ENCODE data around the gene ATP13A1. TPM values are rescaled to one million over a fixed set of nuclear protein-coding genes. Genes with fewer than 3 reads are reported as not detected.
"Not testable (repeated sequence)": the region's sequence is repeated elsewhere in the genome, so short reads cannot be mapped to it uniquely, and the experiment has no call there.

The ATP13A1 gene
- total RNA-seq, 2 experiments from 2014 or later, result 66.6 to 69.2 TPM

- Mint-ChIP-seq H3K9me3 (peaks cover 42% of the 10 kb centered on the region), H3K36me3 (peaks cover 41% of the 10 kb centered on the region)
- H3K4me1 Mint-ChIP-seq (ENCODE audit: low read depth); DNase-seq; H3K27ac Mint-ChIP-seq; H3K27me3 Mint-ChIP-seq; intact Hi-C loops (cut with micrococcal nuclease); H3K4me3 Mint-ChIP-seq: not testable (repeated sequence)
- ChIA-PET CTCF (interaction anchor here (0.7 kb wide), 1 partner anchor 43 kb away, joined by 3 read pairs; the partner anchor contains the start of gene GMIP), POLR2A (interaction anchor here (0.6 kb wide), 1 partner anchor 21 kb away, joined by 3 read pairs; no protein-coding TSS in a partner anchor)
These were observed 22.6 kb upstream of the ATP13A1 start for GRCh38 chr19:19686119-19686518.

- no peak for DNase-seq
- intact Hi-C loops (cut with micrococcal nuclease), result no loop called here
- Mint-ChIP-seq H3K27ac (peak overlapping the region; percentile 39), H3K9me3 (peaks cover 76% of the 10 kb centered on the region), H3K27me3 (no peaks in the 10 kb centered on the region), H3K4me1 (ENCODE audit: low read depth) (peaks cover 21% of the 10 kb centered on the region), H3K4me3 (no peak overlapping the region), H3K36me3 (peaks cover 93% of the 10 kb centered on the region)
- POLR2A ChIA-PET, result no interaction called here
- CTCF ChIA-PET, result no interaction called here
These were observed 15.9 kb upstream of the ATP13A1 start for GRCh38 chr19:19679176-19680073.

GRCh38 chr19:19677579-19677978 is 14.1 kb upstream of the ATP13A1 start:
- Mint-ChIP-seq H3K36me3 (peaks cover 93% of the 10 kb centered on the region), H3K4me3 (no peak overlapping the region), H3K4me1 (ENCODE audit: low read depth) (peaks cover 25% of the 10 kb centered on the region), H3K9me3 (peaks cover 66% of the 10 kb centered on the region), H3K27me3 (no peaks in the 10 kb centered on the region), H3K27ac (peak overlapping the region; percentile 42)
- ChIA-PET CTCF (no interaction called here), POLR2A (no interaction called here)
- intact Hi-C loops (cut with micrococcal nuclease), result no loop called here
- no peak for DNase-seq

GRCh38 chr19:19674315-19674714 is 10.8 kb upstream of the ATP13A1 start:
- peaks cover 91% of the 10 kb centered on the region for H3K36me3 Mint-ChIP-seq
- no peak for DNase-seq
- intact Hi-C loops (cut with micrococcal nuclease), result no loop called here
- POLR2A ChIA-PET, result no interaction called here
- CTCF ChIA-PET, result no interaction called here
- H3K9me3 Mint-ChIP-seq, result peaks cover 54% of the 10 kb centered on the region
- peaks cover 43% of the 10 kb centered on the region for H3K4me1 Mint-ChIP-seq (ENCODE audit: low read depth)
- H3K27me3 Mint-ChIP-seq, result no peaks in the 10 kb centered on the region
- peak overlapping the region; percentile 42 for H3K27ac Mint-ChIP-seq
- H3K4me3 Mint-ChIP-seq, result no peak overlapping the region

- no peak overlapping the region for H3K4me3 Mint-ChIP-seq
- peaks cover 49% of the 10 kb centered on the region for H3K4me1 Mint-ChIP-seq (ENCODE audit: low read depth)
- H3K36me3 Mint-ChIP-seq, result peaks cover 79% of the 10 kb centered on the region
- H3K9me3 Mint-ChIP-seq, result peaks cover 39% of the 10 kb centered on the region
- ChIA-PET POLR2A (interaction anchor here (0.6 kb wide), 1 partner anchor 194 kb away, joined by 3 read pairs; no protein-coding TSS in a partner anchor), CTCF (interaction anchor here (0.5 kb wide), 1 partner anchor 169 kb away, joined by 3 read pairs; no protein-coding TSS in a partner anchor)
- peak; percentile 41 for DNase-seq
- peak overlapping the region; percentile 8 for H3K27ac Mint-ChIP-seq
- no peaks in the 10 kb centered on the region for H3K27me3 Mint-ChIP-seq
- intact Hi-C loops (cut with micrococcal nuclease), result no loop called here
These were observed 9.3 kb upstream of the ATP13A1 start for GRCh38 chr19:19672816-19673215.

- Mint-ChIP-seq H3K36me3 (peaks cover 54% of the 10 kb centered on the region), H3K9me3 (peaks cover 18% of the 10 kb centered on the region), H3K27ac (peak overlapping the region; percentile 96), H3K27me3 (no peaks in the 10 kb centered on the region), H3K4me1 (ENCODE audit: low read depth) (peaks cover 40% of the 10 kb centered on the region), H3K4me3 (peak overlapping the region; percentile 82)
- DNase-seq, result no peak
- ChIA-PET CTCF (interaction anchor here (0.6 kb wide), 1 partner anchor 42 kb away, joined by 3 read pairs; no protein-coding TSS in a partner anchor), POLR2A (interaction anchor here (2.2 to 3.2 kb wide), 3 partner anchors 62 to 203 kb away, joined by 10 to 18 read pairs (median 15); partner anchors contain the start of genes ZNF14 and ZNF506)
- intact Hi-C loops (cut with micrococcal nuclease), result no loop called here
These were observed 6.6 kb upstream of the ATP13A1 start for GRCh38 chr19:19670070-19670551.

GRCh38 chr19:19668230-19669012 is 4.9 kb upstream of the ATP13A1 start, which contains the start of gene ZNF101:
Gene ZNF101 (plus strand): TSS chr19:19668839. CDS start chr19:19668964, 125 bp downstream.
- H3K9me3 Mint-ChIP-seq, result peaks cover 11% of the 10 kb centered on the region
- peaks cover 37% of the 10 kb centered on the region for H3K4me1 Mint-ChIP-seq (ENCODE audit: low read depth)
- peak; percentile 98 for DNase-seq
- ChIA-PET POLR2A (interaction anchor here (0.6 to 3.2 kb wide), 16 partner anchors 10 to 232 kb away, joined by 3 to 18 read pairs (median 4); partner anchors contain the start of genes ZNF14, ZNF253, ZNF506 and ZNF93), CTCF (interaction anchor here (1.2 to 1.3 kb wide), 3 partner anchors 25 to 136 kb away, joined by 3 to 5 read pairs (median 3); partner anchors contain the start of genes GMIP and ZNF14)
- peak within 1 kb of the TSS; percentile 96 for H3K27ac Mint-ChIP-seq
- intact Hi-C loops (cut with micrococcal nuclease), result loop anchor here (1.0 to 10.0 kb wide), 8 partner anchors 64 to 474 kb away; partner anchors contain the start of genes BORCS8, GATAD2A, RFXANK and ZNF14
- peaks cover 41% of the 10 kb centered on the region for H3K36me3 Mint-ChIP-seq
- H3K27me3 Mint-ChIP-seq, result no peaks in the 10 kb centered on the region
- peak within 1 kb of the TSS; percentile 82 for H3K4me3 Mint-ChIP-seq

- H3K4me3 Mint-ChIP-seq, H3K9me3 Mint-ChIP-seq, H3K27ac Mint-ChIP-seq, H3K27me3 Mint-ChIP-seq, POLR2A ChIA-PET, DNase-seq: not testable (repeated sequence)
- intact Hi-C loops (cut with micrococcal nuclease), result loop anchor here (10.0 kb wide), 2 partner anchors 261 to 471 kb away; partner anchors contain the start of genes BORCS8, GATAD2A and RFXANK
- Mint-ChIP-seq H3K4me1 (ENCODE audit: low read depth) (peaks cover 42% of the 10 kb centered on the region), H3K36me3 (peaks cover 30% of the 10 kb centered on the region)
- CTCF ChIA-PET, result interaction anchor here (0.6 kb wide), 1 partner anchor 65 kb away, joined by 5 read pairs; no protein-coding TSS in a partner anchor
These were observed 2.0 kb upstream of the ATP13A1 start for GRCh38 chr19:19665420-19665948.

- POLR2A ChIA-PET, result interaction anchor here (0.6 to 2.0 kb wide), 10 partner anchors 9 to 237 kb away, joined by 3 to 9 read pairs (median 4); partner anchors contain the start of genes GMIP, NDUFA13, TSSK6 and ZNF253
- Mint-ChIP-seq H3K4me1 (ENCODE audit: low read depth) (peaks cover 33% of the 10 kb centered on the region), H3K36me3 (peaks cover 25% of the 10 kb centered on the region), H3K27me3 (no peaks in the 10 kb centered on the region), H3K4me3 (peak overlapping the region; percentile 96), H3K27ac (peak overlapping the region; percentile 94), H3K9me3 (no peaks in the 10 kb centered on the region)
- intact Hi-C loops (cut with micrococcal nuclease), result loop anchor here (1.0 to 10.0 kb wide), 8 partner anchors 20 to 468 kb away; partner anchors contain the start of genes BORCS8, GATAD2A, GMIP and PBX4
- DNase-seq, result no peak
- CTCF ChIA-PET, result interaction anchor here (1.0 to 1.5 kb wide), 4 partner anchors 110 to 159 kb away, joined by 4 to 6 read pairs (median 4); partner anchors contain the start of gene ZNF506
These were observed 613 bp downstream of the ATP13A1 start for GRCh38 chr19:19662871-19663255.

GRCh38 chr19:19662344-19662743 is 1.1 kb downstream of the ATP13A1 start:
- H3K27ac Mint-ChIP-seq, result peak overlapping the region; percentile 94
- peaks cover 29% of the 10 kb centered on the region for H3K4me1 Mint-ChIP-seq (ENCODE audit: low read depth)
- H3K9me3 Mint-ChIP-seq, result no peaks in the 10 kb centered on the region
- H3K27me3 Mint-ChIP-seq, result no peaks in the 10 kb centered on the region
- H3K36me3 Mint-ChIP-seq, result peaks cover 26% of the 10 kb centered on the region
- intact Hi-C loops (cut with micrococcal nuclease), result loop anchor here (1.0 to 10.0 kb wide), 6 partner anchors 19 to 468 kb away; partner anchors contain the start of genes BORCS8, GATAD2A, GMIP and PBX4
- CTCF ChIA-PET, result interaction anchor here (0.5 to 1.4 kb wide), 7 partner anchors 71 to 297 kb away, joined by 3 to 6 read pairs (median 3); partner anchors contain the start of gene ZNF506
- DNase-seq, result peak; percentile 26
- POLR2A ChIA-PET, result interaction anchor here (0.6 to 2.0 kb wide), 15 partner anchors 9 to 237 kb away, joined by 3 to 9 read pairs (median 4); partner anchors contain the start of genes GMIP, NDUFA13, TSSK6 and ZNF253
- H3K4me3 Mint-ChIP-seq, result peak overlapping the region; percentile 96

All from activated CD4-positive, alpha-beta memory T cell treated with anti-CD3 and anti-CD28 coated beads for 36 hours (primary cell).